WTC11 (cell line): Measurements from ENCODE around the gene ARL4C.

Experiments used
- AFF4 ChIP-seq: sonication (generic); formaldehyde crosslinking; IDR thresholded peaks from 2 replicates; pipeline ENCODE4 v1.8.1; 2023; ENCODE audit warnings: mild to moderate bottlenecking, missing genetic modification reagents, borderline replicate concordance
- CTCF ChIP-seq: fragments of 200-600 bp; IDR thresholded peaks from 2 replicates; pipeline ENCODE4 v1.8.0; 2022; ENCODE audit warnings: antibody characterized with exemption
- USF2 ChIP-seq: sonication (generic); formaldehyde crosslinking; IDR thresholded peaks from 2 replicates; pipeline ENCODE4 v1.8.1; 2023; ENCODE audit warnings: mild to moderate bottlenecking, missing genetic modification reagents, moderate library complexity
- ZNF138 ChIP-seq: sonication (generic); formaldehyde crosslinking; conservative IDR thresholded peaks from 2 replicates; pipeline ENCODE4 v1.8.1; 2022; ENCODE audit warnings: mild to moderate bottlenecking, moderate library complexity, missing genetic modification reagents

- TF ChIP-seq CTCF (no peak), USF2 (no peak), AFF4 (no peak), ZNF138 (CRISPR knock-in tag) (no peak)
Observed at GRCh38 chr2:234494361-234495250, 2.3 kb downstream of the ARL4C start.
